ENCODE measurements around the gene PLXNB1.

The PLXNB1 gene

DNA sequence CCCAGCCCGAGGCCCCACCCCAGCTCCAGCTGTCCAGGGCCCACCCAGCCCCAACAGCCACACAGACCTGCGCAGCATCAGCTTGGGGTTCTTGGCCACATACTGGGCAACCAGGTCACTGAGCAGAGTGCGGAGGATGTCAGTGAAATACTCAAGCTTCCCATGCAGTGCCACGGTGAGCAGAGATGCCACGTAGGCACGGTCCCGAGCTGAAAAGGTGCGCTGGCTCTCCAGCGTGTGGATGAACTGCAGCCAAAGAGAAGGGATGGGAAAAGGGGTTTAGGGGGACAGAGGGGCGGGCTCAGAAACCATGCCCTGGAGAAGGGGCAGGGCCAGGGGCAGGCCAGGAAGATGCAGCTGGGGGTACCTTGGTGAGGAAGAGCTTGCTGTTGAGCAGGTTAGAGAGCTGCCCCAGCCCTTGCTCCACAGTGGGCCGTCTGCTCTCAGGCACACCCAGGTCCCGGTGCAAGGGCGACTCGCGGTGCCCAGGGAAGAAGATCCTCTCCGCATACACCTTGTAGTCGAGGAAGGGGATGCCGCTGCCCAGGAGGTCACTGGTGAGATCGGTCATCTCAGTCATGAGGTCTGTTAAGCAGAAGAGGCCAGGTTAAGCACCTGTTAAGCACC, 17.4 kb downstream of the PLXNB1 start:
- no peak overlapping the region for H3K4me2 ChIP-seq (ENCODE audit: low read length)
- H3K79me2 ChIP-seq (ENCODE audit: insufficient read depth, low read length), result no peaks in the 10 kb centered on the region
- TF ChIP-seq, protein P1, sequence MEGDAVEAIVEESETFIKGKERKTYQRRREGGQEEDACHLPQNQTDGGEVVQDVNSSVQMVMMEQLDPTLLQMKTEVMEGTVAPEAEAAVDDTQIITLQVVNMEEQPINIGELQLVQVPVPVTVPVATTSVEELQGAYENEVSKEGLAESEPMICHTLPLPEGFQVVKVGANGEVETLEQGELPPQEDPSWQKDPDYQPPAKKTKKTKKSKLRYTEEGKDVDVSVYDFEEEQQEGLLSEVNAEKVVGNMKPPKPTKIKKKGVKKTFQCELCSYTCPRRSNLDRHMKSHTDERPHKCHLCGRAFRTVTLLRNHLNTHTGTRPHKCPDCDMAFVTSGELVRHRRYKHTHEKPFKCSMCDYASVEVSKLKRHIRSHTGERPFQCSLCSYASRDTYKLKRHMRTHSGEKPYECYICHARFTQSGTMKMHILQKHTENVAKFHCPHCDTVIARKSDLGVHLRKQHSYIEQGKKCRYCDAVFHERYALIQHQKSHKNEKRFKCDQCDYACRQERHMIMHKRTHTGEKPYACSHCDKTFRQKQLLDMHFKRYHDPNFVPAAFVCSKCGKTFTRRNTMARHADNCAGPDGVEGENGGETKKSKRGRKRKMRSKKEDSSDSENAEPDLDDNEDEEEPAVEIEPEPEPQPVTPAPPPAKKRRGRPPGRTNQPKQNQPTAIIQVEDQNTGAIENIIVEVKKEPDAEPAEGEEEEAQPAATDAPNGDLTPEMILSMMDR (IDR thresholded peaks at IDR 0.05; ENCODE audit: low read length), result no peak
- no peak for TF ChIP-seq EZH2 (IDR thresholded peaks at IDR 0.05; ENCODE audit: borderline replicate concordance, low read length)
- H3K27me3 ChIP-seq (ENCODE audit: insufficient read depth, low read length), result peaks cover 6% of the 10 kb centered on the region; the same call in 1 of the 2 replicates
- no peaks in the 10 kb centered on the region for H3K9me3 ChIP-seq (ENCODE audit: low read length)
- no peaks in the 10 kb centered on the region for H3K36me3 ChIP-seq (ENCODE audit: insufficient read depth, low read length)
- H3K9ac ChIP-seq (ENCODE audit: low read length), result no peak overlapping the region
- H3K9me2 ChIP-seq (ENCODE audit: low read depth, low read length), result no peaks in the 10 kb centered on the region
- H3F3A ChIP-seq (ENCODE audit: insufficient read depth, low read length), result no peaks in the 10 kb centered on the region
- no peak overlapping the region for H3K27ac ChIP-seq (ENCODE audit: low read depth, low read length, poor library complexity, severe bottlenecking)
- H4K20me1 ChIP-seq (ENCODE audit: insufficient read depth, low read length), result no peaks in the 10 kb centered on the region
- H3K4me3 ChIP-seq (ENCODE audit: low read depth, low read length, poor library complexity, severe bottlenecking), result no peak overlapping the region
- H2AFZ ChIP-seq (ENCODE audit: low read length), result no peak overlapping the region
- H3K4me1 ChIP-seq (ENCODE audit: insufficient read depth, low read length, severe bottlenecking), result no peaks in the 10 kb centered on the region

GRCh38 chr3:48411606-48412374, 18.1 kb downstream of the PLXNB1 start:
- H3K9ac ChIP-seq (ENCODE audit: low read length), result no peak overlapping the region
- no peak overlapping the region for H3K4me2 ChIP-seq (ENCODE audit: low read length)
- no peaks in the 10 kb centered on the region for H3K9me3 ChIP-seq (ENCODE audit: low read length)
- H3K4me1 ChIP-seq (ENCODE audit: insufficient read depth, low read length, severe bottlenecking), result no peaks in the 10 kb centered on the region
- no peaks in the 10 kb centered on the region for H3F3A ChIP-seq (ENCODE audit: insufficient read depth, low read length)
- no peaks in the 10 kb centered on the region for H3K36me3 ChIP-seq (ENCODE audit: insufficient read depth, low read length)
- H3K27me3 ChIP-seq (ENCODE audit: insufficient read depth, low read length), result peaks cover 6% of the 10 kb centered on the region; the same call in 1 of the 2 replicates
- no peak overlapping the region for H3K27ac ChIP-seq (ENCODE audit: low read depth, low read length, poor library complexity, severe bottlenecking)
- no peak overlapping the region for H2AFZ ChIP-seq (ENCODE audit: low read length)
- no peak for TF ChIP-seq EZH2 (IDR thresholded peaks at IDR 0.05; ENCODE audit: borderline replicate concordance, low read length)
- TF ChIP-seq, protein P1 (IDR thresholded peaks at IDR 0.05; ENCODE audit: low read length), result no peak
- H3K4me3 ChIP-seq (ENCODE audit: low read depth, low read length, poor library complexity, severe bottlenecking), result no peak overlapping the region
- H3K79me2 ChIP-seq (ENCODE audit: insufficient read depth, low read length), result no peaks in the 10 kb centered on the region
- no peaks in the 10 kb centered on the region for H4K20me1 ChIP-seq (ENCODE audit: insufficient read depth, low read length)
- H3K9me2 ChIP-seq (ENCODE audit: low read depth, low read length), result no peaks in the 10 kb centered on the region

GRCh38 chr3:48411041-48411588, 18.8 kb downstream of the PLXNB1 start:
- Histone ChIP-seq H3K27me3 (ENCODE audit: insufficient read depth, low read length) (peaks cover 5% of the 10 kb centered on the region; the same call in 1 of the 2 replicates), H2AFZ (ENCODE audit: low read length) (no peak overlapping the region), H3K9me2 (ENCODE audit: low read depth, low read length) (no peaks in the 10 kb centered on the region), H3K27ac (ENCODE audit: low read depth, low read length, poor library complexity, severe bottlenecking) (no peak overlapping the region), H4K20me1 (ENCODE audit: insufficient read depth, low read length) (no peaks in the 10 kb centered on the region), H3K9ac (ENCODE audit: low read length) (no peak overlapping the region), H3K4me3 (ENCODE audit: low read depth, low read length, poor library complexity, severe bottlenecking) (no peak overlapping the region), H3K4me2 (ENCODE audit: low read length) (no peak overlapping the region), H3K9me3 (ENCODE audit: low read length) (no peaks in the 10 kb centered on the region), H3F3A (ENCODE audit: insufficient read depth, low read length) (no peaks in the 10 kb centered on the region), H3K36me3 (ENCODE audit: insufficient read depth, low read length) (no peaks in the 10 kb centered on the region), H3K79me2 (ENCODE audit: insufficient read depth, low read length) (no peaks in the 10 kb centered on the region), H3K4me1 (ENCODE audit: insufficient read depth, low read length, severe bottlenecking) (no peaks in the 10 kb centered on the region)
- TF ChIP-seq, protein P1 (IDR thresholded peaks at IDR 0.05; ENCODE audit: low read length), result no peak
- no peak for TF ChIP-seq EZH2 (IDR thresholded peaks at IDR 0.05; ENCODE audit: borderline replicate concordance, low read length)
